Central memory CD8-positive, alpha-beta T cell (primary cell): ENCODE results near the gene MRPL3.

Experiments used
- ATAC-seq: fragments of 150-1000 bp; cut with Tn5 transposase; replicated peaks from 2 replicates; pipeline ENCODE4 v1.10.0; 2022; ENCODE audit warnings: mild to moderate bottlenecking, moderate FRiP score, moderate number of reproducible peaks; ENCODE audit not compliant: poor library complexity, severe bottlenecking; ENCODE audit errors: extremely low read depth
- DNase-seq, 2 donors: peaks; one replicate each; pipeline ENCODE4 v3.0.0; 2021; ENCODE audit warnings: low spot score in 2 of 2
- H3K27ac Mint-ChIP-seq: one replicate; pipeline ENCODE4 v1.8.0; 2022; ENCODE audit warnings: low read depth, mild to moderate bottlenecking, moderate library complexity, mixed read lengths
- H3K27me3 Mint-ChIP-seq: one replicate; pipeline ENCODE4 v1.8.0; 2022; ENCODE audit warnings: mixed read lengths
- H3K36me3 Mint-ChIP-seq: one replicate; pipeline ENCODE4 v1.8.0; 2022; ENCODE audit warnings: mild to moderate bottlenecking, moderate library complexity, mixed read lengths; ENCODE audit not compliant: insufficient read depth
- H3K4me1 Mint-ChIP-seq: one replicate; pipeline ENCODE4 v1.8.0; 2022; ENCODE audit warnings: mixed read lengths
- H3K4me3 Mint-ChIP-seq: one replicate; pipeline ENCODE4 v1.8.0; 2022; ENCODE audit warnings: mild to moderate bottlenecking, moderate library complexity, mixed read lengths
- H3K9me3 Mint-ChIP-seq: one replicate; pipeline ENCODE4 v1.8.0; 2022; ENCODE audit warnings: mixed read lengths

Gene MRPL3

GRCh38 chr3:131502530-131503319, at the start of gene MRPL3:
MRPL3 (minus strand) TSS chr3:131502971; CDS start chr3:131502821, 150 bp downstream.
- ATAC-seq = peak; percentile 87
- peaks cover 26% of the 10 kb centered on the region for H3K4me1 Mint-ChIP-seq

GRCh38 chr3:131551761-131552160, 49.0 kb upstream of the MRPL3 start:
- Mint-ChIP-seq H3K4me3 (no peak overlapping the region), H3K36me3 (no peaks in the 10 kb centered on the region), H3K4me1 (no peaks in the 10 kb centered on the region), H3K27me3 (peaks cover 50% of the 10 kb centered on the region), H3K27ac (no peak overlapping the region), H3K9me3 (no peaks in the 10 kb centered on the region)
- DNase-seq (no peak), ATAC-seq (no peak)

More at GRCh38 chr3:131502530-131503319, at the start of gene MRPL3:
- Mint-ChIP-seq H3K4me3 (peak within 1 kb of the TSS; percentile 99), H3K36me3 (peaks cover 28% of the 10 kb centered on the region), H3K9me3 (no peaks in the 10 kb centered on the region), H3K27ac (peak within 1 kb of the TSS; percentile 89), H3K27me3 (no peaks in the 10 kb centered on the region)
- DNase-seq = peak; percentile 72

GRCh38 chr3:131550562-131551465, 48.0 kb upstream of the MRPL3 start:
- Mint-ChIP-seq H3K4me3 (no peak overlapping the region), H3K9me3 (no peaks in the 10 kb centered on the region), H3K27me3 (peaks cover 48% of the 10 kb centered on the region), H3K4me1 (no peaks in the 10 kb centered on the region), H3K27ac (no peak overlapping the region), H3K36me3 (no peaks in the 10 kb centered on the region)
- ATAC-seq (no peak), DNase-seq (no peak)

GRCh38 chr3:131549340-131549739, 46.6 kb upstream of the MRPL3 start:
- H3K36me3 Mint-ChIP-seq = no peaks in the 10 kb centered on the region
- peaks cover 48% of the 10 kb centered on the region for H3K27me3 Mint-ChIP-seq
- ATAC-seq (no peak), DNase-seq (no peak)
- H3K4me3 Mint-ChIP-seq = no peak overlapping the region
- H3K9me3 Mint-ChIP-seq = no peaks in the 10 kb centered on the region
- no peak overlapping the region for H3K27ac Mint-ChIP-seq
- H3K4me1 Mint-ChIP-seq = no peaks in the 10 kb centered on the region

- no peak for ATAC-seq
- no peak overlapping the region for H3K4me3 Mint-ChIP-seq
Measured at GRCh38 chr3:131547585-131547984, 44.8 kb upstream of the MRPL3 start.

GRCh38 chr3:131546441-131546840, 43.7 kb upstream of the MRPL3 start:
- H3K4me1 Mint-ChIP-seq = no peaks in the 10 kb centered on the region
- no peak for ATAC-seq
- no peaks in the 10 kb centered on the region for H3K9me3 Mint-ChIP-seq
- peaks cover 34% of the 10 kb centered on the region for H3K27me3 Mint-ChIP-seq
- peaks cover 2% of the 10 kb centered on the region for H3K36me3 Mint-ChIP-seq
- no peak for DNase-seq
- no peak overlapping the region for H3K27ac Mint-ChIP-seq
- no peak overlapping the region for H3K4me3 Mint-ChIP-seq

More at GRCh38 chr3:131547585-131547984, 44.8 kb upstream of the MRPL3 start:
- Mint-ChIP-seq H3K9me3 (no peaks in the 10 kb centered on the region), H3K36me3 (peaks cover 2% of the 10 kb centered on the region), H3K27ac (no peak overlapping the region), H3K4me1 (no peaks in the 10 kb centered on the region), H3K27me3 (peaks cover 42% of the 10 kb centered on the region)
- DNase-seq = no peak

- no peak for ATAC-seq
- H3K4me1 Mint-ChIP-seq = no peaks in the 10 kb centered on the region
- no peak overlapping the region for H3K4me3 Mint-ChIP-seq
- H3K36me3 Mint-ChIP-seq = peaks cover 3% of the 10 kb centered on the region
- no peak overlapping the region for H3K27ac Mint-ChIP-seq
- peaks cover 48% of the 10 kb centered on the region for H3K27me3 Mint-ChIP-seq
- DNase-seq = no peak
- no peaks in the 10 kb centered on the region for H3K9me3 Mint-ChIP-seq
Measured at GRCh38 chr3:131544557-131544956, 41.8 kb upstream of the MRPL3 start.

GRCh38 chr3:131543714-131544113, 40.9 kb upstream of the MRPL3 start:
- no peak overlapping the region for H3K27ac Mint-ChIP-seq
- DNase-seq = no peak
- no peak for ATAC-seq

GRCh38 chr3:131541288-131541687, 38.5 kb upstream of the MRPL3 start:
- Mint-ChIP-seq H3K9me3 (no peaks in the 10 kb centered on the region), H3K4me1 (no peaks in the 10 kb centered on the region), H3K4me3 (no peak overlapping the region), H3K36me3 (peaks cover 3% of the 10 kb centered on the region), H3K27me3 (peaks cover 31% of the 10 kb centered on the region), H3K27ac (no peak overlapping the region)
- DNase-seq (no peak), ATAC-seq (no peak)

More at GRCh38 chr3:131543714-131544113, 40.9 kb upstream of the MRPL3 start:
- H3K27me3 Mint-ChIP-seq = peaks cover 43% of the 10 kb centered on the region
- no peak overlapping the region for H3K4me3 Mint-ChIP-seq
- no peaks in the 10 kb centered on the region for H3K4me1 Mint-ChIP-seq
- H3K36me3 Mint-ChIP-seq = peaks cover 3% of the 10 kb centered on the region
- no peaks in the 10 kb centered on the region for H3K9me3 Mint-ChIP-seq

- DNase-seq = no peak
- Mint-ChIP-seq H3K9me3 (no peaks in the 10 kb centered on the region), H3K36me3 (peaks cover 3% of the 10 kb centered on the region), H3K27me3 (peaks cover 31% of the 10 kb centered on the region), H3K4me1 (no peaks in the 10 kb centered on the region), H3K4me3 (no peak overlapping the region), H3K27ac (no peak overlapping the region)
- ATAC-seq = no peak
Measured at GRCh38 chr3:131540821-131541220, 38.0 kb upstream of the MRPL3 start.

GRCh38 chr3:131540143-131540542, 37.4 kb upstream of the MRPL3 start:
- peaks cover 31% of the 10 kb centered on the region for H3K27me3 Mint-ChIP-seq
- no peaks in the 10 kb centered on the region for H3K4me1 Mint-ChIP-seq
- no peak overlapping the region for H3K4me3 Mint-ChIP-seq
- H3K9me3 Mint-ChIP-seq = no peaks in the 10 kb centered on the region
- ATAC-seq (no peak), DNase-seq (no peak)
- no peak overlapping the region for H3K27ac Mint-ChIP-seq
- peaks cover 3% of the 10 kb centered on the region for H3K36me3 Mint-ChIP-seq

GRCh38 chr3:131538968-131539367, 36.2 kb upstream of the MRPL3 start:
- H3K36me3 Mint-ChIP-seq = peaks cover 3% of the 10 kb centered on the region
- ATAC-seq (no peak), DNase-seq (no peak)
- no peak overlapping the region for H3K27ac Mint-ChIP-seq
- peaks cover 26% of the 10 kb centered on the region for H3K27me3 Mint-ChIP-seq
- H3K9me3 Mint-ChIP-seq = no peaks in the 10 kb centered on the region
- no peak overlapping the region for H3K4me3 Mint-ChIP-seq
- no peaks in the 10 kb centered on the region for H3K4me1 Mint-ChIP-seq
